ENCODE measurements around the gene VSIG10. TPM values are rescaled to one million over a fixed set of nuclear protein-coding genes. Genes with fewer than 3 reads are reported as not detected.

VSIG10 gene
- total RNA-seq, 4 donors from 2014 or later: 122 to 207 (median 155) TPM

DNA sequence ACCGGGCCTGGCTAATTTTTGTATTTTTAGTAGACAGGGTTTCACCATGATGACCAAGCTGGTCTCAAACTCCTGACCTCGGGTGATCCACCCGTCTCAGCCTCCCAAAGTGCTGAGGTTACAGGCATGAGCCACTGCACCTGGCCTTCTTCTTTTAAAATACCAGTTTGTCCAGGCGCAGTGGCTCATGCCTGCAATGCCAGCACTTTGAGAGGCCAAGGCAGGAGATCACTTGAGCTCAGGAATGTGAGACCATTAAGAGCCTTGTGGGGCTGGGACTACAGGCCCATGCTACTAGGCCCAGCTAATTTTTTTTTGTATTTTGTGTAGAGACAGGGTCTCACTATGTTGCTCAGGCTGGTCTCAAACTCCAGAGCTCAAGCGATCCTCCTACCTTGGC lies 24.1 kb upstream of the VSIG10 start:
- Histone ChIP-seq H3K9me3 (no peaks in the 10 kb centered on the region), H3K36me3 (no peaks in the 10 kb centered on the region), H3K4me3 (no peak overlapping the region), H3K27ac (no peak overlapping the region), H3K4me1 (peaks cover 0 to 31% (median 7%) of the 10 kb centered on the region in 4 donors), H3K27me3 (no peaks in the 10 kb centered on the region)
- in situ Hi-C loops (cut with MboI; ENCODE audit: low pct_ligation_motif_present in 1 of 4, low pct_unique_long_range_greater_than_20kb in 1 of 4, low sequenced_read_pairs in 3 of 4) (no loop called here), intact Hi-C loops (cut with DNase I; ENCODE audit: low total_unique reads) (no loop called here)
- TF ChIP-seq POLR2AphosphoS5 (IDR thresholded peaks at IDR 0.05) (no peak), EP300 (IDR thresholded peaks at IDR 0.05; ENCODE audit: low read depth) (no peak), POLR2A (IDR thresholded peaks at IDR 0.05) (no peak)
- TF ChIP-seq, protein P1, sequence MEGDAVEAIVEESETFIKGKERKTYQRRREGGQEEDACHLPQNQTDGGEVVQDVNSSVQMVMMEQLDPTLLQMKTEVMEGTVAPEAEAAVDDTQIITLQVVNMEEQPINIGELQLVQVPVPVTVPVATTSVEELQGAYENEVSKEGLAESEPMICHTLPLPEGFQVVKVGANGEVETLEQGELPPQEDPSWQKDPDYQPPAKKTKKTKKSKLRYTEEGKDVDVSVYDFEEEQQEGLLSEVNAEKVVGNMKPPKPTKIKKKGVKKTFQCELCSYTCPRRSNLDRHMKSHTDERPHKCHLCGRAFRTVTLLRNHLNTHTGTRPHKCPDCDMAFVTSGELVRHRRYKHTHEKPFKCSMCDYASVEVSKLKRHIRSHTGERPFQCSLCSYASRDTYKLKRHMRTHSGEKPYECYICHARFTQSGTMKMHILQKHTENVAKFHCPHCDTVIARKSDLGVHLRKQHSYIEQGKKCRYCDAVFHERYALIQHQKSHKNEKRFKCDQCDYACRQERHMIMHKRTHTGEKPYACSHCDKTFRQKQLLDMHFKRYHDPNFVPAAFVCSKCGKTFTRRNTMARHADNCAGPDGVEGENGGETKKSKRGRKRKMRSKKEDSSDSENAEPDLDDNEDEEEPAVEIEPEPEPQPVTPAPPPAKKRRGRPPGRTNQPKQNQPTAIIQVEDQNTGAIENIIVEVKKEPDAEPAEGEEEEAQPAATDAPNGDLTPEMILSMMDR (IDR thresholded peaks at IDR 0.05): no peak
- DNase-seq: no peak
- 92% methylated on average over 5 of the region's 5 CpGs; no CpG with 5 or more reads in 1 of the 2 donors for WGBS, 2 donors (ENCODE audit: low coverage in 1 of 2)

DNA sequence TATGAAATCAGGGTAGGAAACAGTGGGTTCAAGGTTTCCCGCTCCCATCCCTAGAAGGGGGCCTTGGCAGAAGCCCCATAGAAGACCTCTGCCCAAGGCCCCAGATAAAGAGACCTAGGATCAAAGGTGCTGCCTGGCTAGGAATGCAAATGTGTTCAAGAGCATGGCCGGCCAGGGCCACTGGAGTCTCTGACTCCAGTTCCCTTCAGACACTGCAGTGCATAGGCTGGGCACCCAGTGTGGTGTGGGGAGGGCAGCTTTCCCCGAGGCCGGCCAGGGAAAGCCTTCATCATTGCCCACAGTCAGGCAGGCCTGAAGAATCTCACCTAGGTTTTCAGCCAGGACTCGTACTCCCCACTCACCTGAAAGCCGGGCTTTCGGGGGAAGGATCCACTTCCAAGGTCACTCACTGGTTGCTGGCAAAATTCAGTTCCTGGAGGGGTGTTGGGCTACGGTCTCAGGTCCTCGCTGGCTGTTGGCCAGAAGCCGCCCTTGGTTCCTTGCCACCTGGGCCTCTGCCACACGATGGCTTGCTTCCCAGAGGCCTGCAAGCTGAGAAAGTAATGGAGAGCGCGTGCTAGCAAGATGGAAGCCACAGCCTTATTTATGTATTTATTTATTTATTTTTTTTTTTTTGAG lies 22.4 kb upstream of the VSIG10 start:
- DNase-seq: peak; percentile 75
- Histone ChIP-seq H3K9me3 (no peaks in the 10 kb centered on the region), H3K4me3 (no peak overlapping the region), H3K27me3 (no peaks in the 10 kb centered on the region), H3K27ac (peak overlapping the region in 3 of 4 donors; percentile 48 to 63 (median 54)), H3K36me3 (no peaks in the 10 kb centered on the region), H3K4me1 (peaks cover 0 to 24% (median 6%) of the 10 kb centered on the region in 4 donors)
- no peak for TF ChIP-seq EP300 (IDR thresholded peaks at IDR 0.05; ENCODE audit: low read depth)
- TF ChIP-seq POLR2A (IDR thresholded peaks at IDR 0.05): no peak
- TF ChIP-seq POLR2AphosphoS5 (IDR thresholded peaks at IDR 0.05): no peak
- TF ChIP-seq, protein P1 (IDR thresholded peaks at IDR 0.05): no peak
- WGBS, 2 donors (ENCODE audit: low coverage in 1 of 2): 29 to 53% methylated on average over 5 to 13 of the region's 13 CpGs
- in situ Hi-C loops (cut with MboI; ENCODE audit: low pct_ligation_motif_present in 1 of 4, low pct_unique_long_range_greater_than_20kb in 1 of 4, low sequenced_read_pairs in 3 of 4): no loop called here
- intact Hi-C loops (cut with DNase I; ENCODE audit: low total_unique reads): no loop called here

DNA sequence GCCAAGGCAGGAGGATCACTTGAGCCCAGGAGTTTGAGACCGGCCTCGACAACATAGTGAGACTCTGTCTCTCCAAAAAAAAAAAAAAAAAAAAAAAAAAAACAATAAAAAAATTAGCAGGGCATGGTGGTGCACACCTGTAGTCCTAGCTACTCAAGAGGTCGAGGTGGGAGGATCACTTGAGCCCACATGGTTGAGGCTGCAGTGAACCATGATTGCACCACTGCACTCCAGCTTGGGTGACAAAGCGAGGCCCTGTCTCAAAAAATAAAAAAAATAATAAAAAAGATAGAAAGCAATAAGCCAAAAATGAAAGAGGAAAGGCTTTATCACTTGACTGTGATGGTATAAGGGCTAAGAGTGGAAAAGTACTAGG lies 21.9 kb upstream of the VSIG10 start:
- H3K4me3 ChIP-seq: no peak overlapping the region
- no peak for TF ChIP-seq POLR2AphosphoS5 (IDR thresholded peaks at IDR 0.05)
- no peak for TF ChIP-seq POLR2A (IDR thresholded peaks at IDR 0.05)
- no peak for TF ChIP-seq EP300 (IDR thresholded peaks at IDR 0.05; ENCODE audit: low read depth)
- TF ChIP-seq, protein P1 (IDR thresholded peaks at IDR 0.05): no peak
- no peaks in the 10 kb centered on the region for H3K27me3 ChIP-seq
- intact Hi-C loops (cut with DNase I; ENCODE audit: low total_unique reads) (no loop called here), in situ Hi-C loops (cut with MboI; ENCODE audit: low pct_ligation_motif_present in 1 of 4, low pct_unique_long_range_greater_than_20kb in 1 of 4, low sequenced_read_pairs in 3 of 4) (no loop called here)
- peak overlapping the region in 3 of 4 donors; percentile 48 to 63 (median 54) for H3K27ac ChIP-seq
- H3K36me3 ChIP-seq: no peaks in the 10 kb centered on the region
- WGBS, 2 donors (ENCODE audit: low coverage in 1 of 2): 91 to 97% methylated on average over 4 of the region's 4 CpGs
- H3K4me1 ChIP-seq: peaks cover under 1 to 29% (median 10%) of the 10 kb centered on the region in 4 donors
- no peak for DNase-seq
- H3K9me3 ChIP-seq: no peaks in the 10 kb centered on the region

DNA sequence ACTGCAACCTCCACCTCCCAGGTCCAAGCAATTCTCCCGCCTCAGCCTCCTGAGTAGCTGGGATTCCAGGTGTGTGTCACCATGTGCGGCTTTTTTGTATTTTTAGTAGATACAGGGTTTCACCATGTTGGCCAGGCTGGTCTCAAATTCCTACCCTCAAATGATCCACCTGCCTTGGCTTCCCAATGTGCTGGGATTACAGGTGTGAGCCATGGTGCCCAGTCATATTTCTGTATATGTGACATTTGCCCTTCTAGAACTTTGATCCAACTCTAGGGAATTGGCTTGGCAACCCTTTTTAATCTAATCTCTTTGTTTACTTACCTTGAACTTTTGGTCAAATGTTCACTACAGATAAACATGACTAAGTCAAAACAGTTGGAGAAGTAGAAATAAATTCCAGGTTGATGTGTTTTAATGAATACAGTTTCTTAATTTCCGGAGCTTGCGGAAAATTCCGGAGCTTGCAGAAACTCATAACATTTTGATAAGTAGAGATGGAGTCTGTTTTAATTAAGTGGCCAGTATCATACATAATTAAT lies 20.6 kb upstream of the VSIG10 start:
- 89 to 96% methylated on average over 4 to 5 of the region's 5 CpGs for WGBS, 2 donors (ENCODE audit: low coverage in 1 of 2)
- Histone ChIP-seq H3K4me3 (no peak overlapping the region), H3K4me1 (peaks cover 4 to 35% (median 12%) of the 10 kb centered on the region in 4 donors), H3K27me3 (no peaks in the 10 kb centered on the region), H3K36me3 (no peaks in the 10 kb centered on the region), H3K27ac (no peak overlapping the region), H3K9me3 (no peaks in the 10 kb centered on the region)
- intact Hi-C loops (cut with DNase I; ENCODE audit: low total_unique reads): no loop called here
- in situ Hi-C loops (cut with MboI; ENCODE audit: low pct_ligation_motif_present in 1 of 4, low pct_unique_long_range_greater_than_20kb in 1 of 4, low sequenced_read_pairs in 3 of 4): no loop called here
- TF ChIP-seq POLR2A (IDR thresholded peaks at IDR 0.05) (no peak), EP300 (IDR thresholded peaks at IDR 0.05; ENCODE audit: low read depth) (no peak), POLR2AphosphoS5 (IDR thresholded peaks at IDR 0.05) (no peak)
- TF ChIP-seq, protein P1 (IDR thresholded peaks at IDR 0.05): no peak
- DNase-seq: no peak
